IPS DF 6.9 (cell line): ENCODE data around the gene CAMKMT.
A peak's percentile ranks its signal among the peaks of the same experiment; 100 is the strongest.

Source experiments
- DNase-seq: peaks from one replicate; pipeline ENCODE4 v3.0.0-alpha.2; 2013; ENCODE audit warnings: low read depth, low spot score
- H3K27ac ChIP-seq: one replicate; pipeline ENCODE4 v1.5.1; 2013; ENCODE audit warnings: low read length, control low read depth
- H3K27me3 ChIP-seq: 2 replicates; pipeline ENCODE4 v1.6.1; 2013; ENCODE audit warnings: mild to moderate bottlenecking, low read length; ENCODE audit not compliant: control insufficient read depth, insufficient read depth
- H3K36me3 ChIP-seq: 2 replicates; pipeline ENCODE4 v1.6.1; 2013; ENCODE audit warnings: low read length; ENCODE audit not compliant: control insufficient read depth, insufficient read depth
- H3K4me1 ChIP-seq: 2 replicates; pipeline ENCODE4 v1.6.1; 2013; ENCODE audit warnings: low read length; ENCODE audit not compliant: control insufficient read depth, insufficient read depth
- H3K4me3 ChIP-seq: 2 replicates; pipeline ENCODE4 v1.5.1; 2013; ENCODE audit warnings: mild to moderate bottlenecking, low read length
- H3K9me3 ChIP-seq: 2 replicates; pipeline ENCODE4 v1.6.1; 2013; ENCODE audit warnings: low read length, inconsistent platforms; ENCODE audit not compliant: control insufficient read depth, insufficient read depth
- WGBS: extraction: QIAGEN DNeasy Blood & Tissue Kit; methylation state at CpG from one replicate; pipeline ENCODE4 v1.1.7; 2013; ENCODE audit warnings: mixed read lengths, missing lambda C conversion rate; ENCODE audit not compliant: insufficient read length, insufficient coverage; 5-methylcytosine and 5-hydroxymethylcytosine counted together

The CAMKMT gene

GRCh38 chr2:44789446-44789845, 427.7 kb downstream of the CAMKMT start:
- WGBS = no CpG with 5 or more reads among the region's 5 CpGs
- DNase-seq = no peak
- no peaks in the 10 kb centered on the region for H3K36me3 ChIP-seq
- no peak overlapping the region for H3K27ac ChIP-seq
- no peaks in the 10 kb centered on the region for H3K9me3 ChIP-seq
- peaks cover 3% of the 10 kb centered on the region for H3K4me1 ChIP-seq
- no peaks in the 10 kb centered on the region for H3K27me3 ChIP-seq
- no peak overlapping the region for H3K4me3 ChIP-seq

GRCh38 chr2:44789971-44790721, 428.4 kb downstream of the CAMKMT start:
- DNase-seq = no peak
- no CpG with 5 or more reads among the region's 7 CpGs for WGBS
- Histone ChIP-seq H3K27ac (peak overlapping the region; percentile 16), H3K27me3 (no peaks in the 10 kb centered on the region), H3K4me1 (peaks cover 3% of the 10 kb centered on the region), H3K9me3 (no peaks in the 10 kb centered on the region), H3K36me3 (no peaks in the 10 kb centered on the region), H3K4me3 (no peak overlapping the region)

- no peak for DNase-seq
- H3K9me3 ChIP-seq = no peaks in the 10 kb centered on the region
- no peaks in the 10 kb centered on the region for H3K36me3 ChIP-seq
- no peak overlapping the region for H3K4me3 ChIP-seq
- peaks cover 3% of the 10 kb centered on the region for H3K4me1 ChIP-seq
- H3K27ac ChIP-seq = no peak overlapping the region
- H3K27me3 ChIP-seq = no peaks in the 10 kb centered on the region
Measured at GRCh38 chr2:44793322-44793870, 431.6 kb downstream of the CAMKMT start.

GRCh38 chr2:44796771-44797170, 435.0 kb downstream of the CAMKMT start:
- Histone ChIP-seq H3K4me1 (peaks cover 5% of the 10 kb centered on the region; the same call in 1 of the 2 replicates), H3K27me3 (no peaks in the 10 kb centered on the region), H3K27ac (no peak overlapping the region), H3K4me3 (no peak overlapping the region), H3K36me3 (no peaks in the 10 kb centered on the region), H3K9me3 (no peaks in the 10 kb centered on the region)
- WGBS = no CpG with 5 or more reads among the region's 4 CpGs
- no peak for DNase-seq

GRCh38 chr2:44798139-44798659, 436.5 kb downstream of the CAMKMT start:
- DNase-seq = no peak
- WGBS = no CpG with 5 or more reads among the region's 6 CpGs
- Histone ChIP-seq H3K36me3 (no peaks in the 10 kb centered on the region), H3K4me3 (no peak overlapping the region), H3K27me3 (no peaks in the 10 kb centered on the region), H3K4me1 (peaks cover 5% of the 10 kb centered on the region; the same call in 1 of the 2 replicates), H3K9me3 (no peaks in the 10 kb centered on the region), H3K27ac (no peak overlapping the region)

- Histone ChIP-seq H3K4me1 (peaks cover 5% of the 10 kb centered on the region; the same call in 1 of the 2 replicates), H3K27ac (no peak overlapping the region), H3K4me3 (no peak overlapping the region), H3K36me3 (no peaks in the 10 kb centered on the region), H3K9me3 (no peaks in the 10 kb centered on the region), H3K27me3 (no peaks in the 10 kb centered on the region)
- no peak for DNase-seq
- WGBS = no CpG with 5 or more reads among the region's 3 CpGs
Measured at GRCh38 chr2:44799105-44799504, 437.4 kb downstream of the CAMKMT start.

- DNase-seq = no peak
- WGBS = no CpG with 5 or more reads among the region's 2 CpGs
- Histone ChIP-seq H3K27me3 (no peaks in the 10 kb centered on the region), H3K36me3 (no peaks in the 10 kb centered on the region), H3K27ac (no peak overlapping the region), H3K4me1 (peaks cover 8% of the 10 kb centered on the region; the same call in 1 of the 2 replicates), H3K9me3 (no peaks in the 10 kb centered on the region), H3K4me3 (no peak overlapping the region)
Measured at GRCh38 chr2:44799754-44800153, 438.0 kb downstream of the CAMKMT start.

- no peak for DNase-seq
- peaks cover 10% of the 10 kb centered on the region; the same call in 1 of the 2 replicates for H3K4me1 ChIP-seq
- H3K36me3 ChIP-seq = no peaks in the 10 kb centered on the region
- no peaks in the 10 kb centered on the region for H3K9me3 ChIP-seq
- H3K4me3 ChIP-seq = no peak overlapping the region; the same call in 1 of the 2 replicates
- H3K27me3 ChIP-seq = peaks cover 1% of the 10 kb centered on the region; the same call in 1 of the 2 replicates
- no CpG with 5 or more reads among the region's 23 CpGs for WGBS
- no peak overlapping the region for H3K27ac ChIP-seq
Measured at GRCh38 chr2:44801289-44801840, 439.6 kb downstream of the CAMKMT start.

GRCh38 chr2:44801841-44802776, 440.4 kb downstream of the CAMKMT start:
- Histone ChIP-seq H3K9me3 (no peaks in the 10 kb centered on the region), H3K36me3 (no peaks in the 10 kb centered on the region), H3K27ac (no peak overlapping the region), H3K4me3 (peak overlapping the region; percentile 34; the same call in 1 of the 2 replicates), H3K27me3 (peaks cover 1% of the 10 kb centered on the region; the same call in 1 of the 2 replicates), H3K4me1 (peaks cover 10% of the 10 kb centered on the region; the same call in 1 of the 2 replicates)
- no CpG with 5 or more reads among the region's 67 CpGs for WGBS
- no peak for DNase-seq
